ENCODE data around the gene RIMKLB. TPM values are rescaled to one million over a fixed set of nuclear protein-coding genes. Genes with fewer than 3 reads are reported as not detected.
"Not testable (repeated sequence)": the region's sequence is repeated elsewhere in the genome, so short reads cannot be mapped to it uniquely, and the experiment has no call there.

The RIMKLB gene
- total RNA-seq, 2 experiments from 2014 or later = 4.6 to 4.9 TPM

DNA sequence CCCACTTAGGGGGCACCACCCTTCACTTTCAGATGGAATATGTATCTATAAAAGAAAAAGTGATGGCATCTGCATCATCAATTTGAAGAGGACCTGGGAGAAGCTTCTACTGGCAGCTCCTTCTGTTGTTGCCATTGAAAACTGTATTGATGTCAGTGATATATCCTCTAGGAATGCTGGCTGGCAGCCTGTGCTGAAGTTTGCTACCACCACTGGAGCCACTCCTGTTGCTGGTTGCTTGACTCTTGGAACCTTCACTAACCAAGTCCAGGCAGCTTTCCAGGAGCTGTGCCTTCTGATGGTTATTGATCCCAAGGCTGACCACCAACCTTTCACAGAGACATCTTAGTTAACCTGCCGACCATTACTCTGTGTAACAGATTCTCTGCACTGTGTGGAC is 44.7 kb downstream of the RIMKLB start:
- DNase-seq = no peak
- H3K4me1 Mint-ChIP-seq (ENCODE audit: low read depth) = no peaks in the 10 kb centered on the region
- peaks cover 4% of the 10 kb centered on the region for H3K36me3 Mint-ChIP-seq
- H3K4me3 Mint-ChIP-seq = no peak overlapping the region
- no peaks in the 10 kb centered on the region for H3K27me3 Mint-ChIP-seq
- no peak overlapping the region for H3K27ac Mint-ChIP-seq
- H3K9me3 Mint-ChIP-seq = no peaks in the 10 kb centered on the region
- ChIA-PET POLR2A (no interaction called here), CTCF (interaction anchor here (0.7 kb wide), 1 partner anchor 307 kb away, joined by 4 read pairs; no protein-coding TSS in a partner anchor)
- intact Hi-C loops (cut with micrococcal nuclease) = no loop called here

DNA sequence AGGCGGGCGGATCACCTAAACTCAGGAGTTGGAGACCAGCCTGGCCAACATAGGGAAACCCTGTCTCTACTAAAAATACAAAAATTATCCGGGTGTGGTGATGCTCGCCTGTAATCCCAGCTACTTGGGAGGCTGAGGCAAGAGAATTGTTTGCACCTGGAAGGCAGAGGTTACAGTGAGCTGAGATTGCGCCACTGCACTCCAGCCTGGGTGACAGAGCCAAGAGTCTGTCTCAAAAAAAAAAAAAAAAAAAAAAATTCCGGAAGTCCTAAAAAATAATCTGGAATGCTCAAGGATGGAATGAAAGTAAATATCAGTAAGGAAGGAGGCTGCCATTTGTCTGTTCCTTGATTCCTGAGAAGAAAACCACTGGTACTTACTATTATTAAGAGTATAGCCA is 45.3 kb downstream of the RIMKLB start:
- intact Hi-C loops (cut with micrococcal nuclease); POLR2A ChIA-PET; H3K9me3 Mint-ChIP-seq; H3K4me3 Mint-ChIP-seq; H3K4me1 Mint-ChIP-seq (ENCODE audit: low read depth); H3K27ac Mint-ChIP-seq; DNase-seq; H3K27me3 Mint-ChIP-seq; H3K36me3 Mint-ChIP-seq: not testable (repeated sequence)
- CTCF ChIA-PET = interaction anchor here (0.7 kb wide), 1 partner anchor 306 kb away, joined by 4 read pairs; no protein-coding TSS in a partner anchor

DNA sequence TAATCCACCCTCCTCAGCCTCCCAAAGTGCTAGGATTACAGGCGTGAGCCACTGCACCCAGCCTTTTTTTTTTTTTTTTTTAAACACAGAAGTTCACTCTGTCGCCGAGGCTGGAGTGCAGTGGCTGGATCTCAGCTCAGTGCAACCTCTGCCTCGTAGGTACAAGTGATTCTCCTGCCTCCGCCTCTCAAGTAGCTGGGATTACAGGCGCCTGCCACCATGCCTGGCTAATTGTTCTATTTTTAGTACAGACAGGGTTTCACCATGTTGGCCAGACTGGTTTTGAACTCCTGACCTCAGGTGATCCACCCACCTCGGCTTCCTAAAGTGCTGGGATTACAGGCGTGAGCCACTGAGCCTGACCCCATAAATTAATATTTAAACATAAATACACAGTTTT is 47.8 kb downstream of the RIMKLB start:
- DNase-seq; H3K36me3 Mint-ChIP-seq; H3K4me1 Mint-ChIP-seq (ENCODE audit: low read depth); H3K27ac Mint-ChIP-seq; CTCF ChIA-PET; POLR2A ChIA-PET; H3K27me3 Mint-ChIP-seq; H3K4me3 Mint-ChIP-seq; H3K9me3 Mint-ChIP-seq; intact Hi-C loops (cut with micrococcal nuclease): not testable (repeated sequence)

GRCh38 chr12:8746046-8746445 is 48.3 kb downstream of the RIMKLB start:
- H3K36me3 Mint-ChIP-seq = no peaks in the 10 kb centered on the region
- H3K27me3 Mint-ChIP-seq = no peaks in the 10 kb centered on the region
- no peaks in the 10 kb centered on the region for H3K9me3 Mint-ChIP-seq
- H3K27ac Mint-ChIP-seq = no peak overlapping the region
- CTCF ChIA-PET = no interaction called here
- POLR2A ChIA-PET = no interaction called here
- no peak overlapping the region for H3K4me3 Mint-ChIP-seq
- H3K4me1 Mint-ChIP-seq (ENCODE audit: low read depth) = no peaks in the 10 kb centered on the region
- intact Hi-C loops (cut with micrococcal nuclease) = no loop called here
- no peak for DNase-seq

GRCh38 chr12:8760076-8760475 is 62.3 kb downstream of the RIMKLB start:
- intact Hi-C loops (cut with micrococcal nuclease); CTCF ChIA-PET; H3K4me3 Mint-ChIP-seq: not testable (repeated sequence)

GRCh38 chr12:8762701-8763100 is 64.9 kb downstream of the RIMKLB start:
- H3K4me3 Mint-ChIP-seq; H3K36me3 Mint-ChIP-seq; intact Hi-C loops (cut with micrococcal nuclease); POLR2A ChIA-PET; H3K27ac Mint-ChIP-seq; H3K4me1 Mint-ChIP-seq (ENCODE audit: low read depth); H3K27me3 Mint-ChIP-seq; H3K9me3 Mint-ChIP-seq; DNase-seq; CTCF ChIA-PET: not testable (repeated sequence)

More at GRCh38 chr12:8760076-8760475, 62.3 kb downstream of the RIMKLB start:
- H3K27ac Mint-ChIP-seq; POLR2A ChIA-PET; H3K36me3 Mint-ChIP-seq; H3K27me3 Mint-ChIP-seq; H3K9me3 Mint-ChIP-seq; DNase-seq; H3K4me1 Mint-ChIP-seq (ENCODE audit: low read depth): not testable (repeated sequence)

- CTCF ChIA-PET; H3K27me3 Mint-ChIP-seq; POLR2A ChIA-PET; DNase-seq; H3K9me3 Mint-ChIP-seq; intact Hi-C loops (cut with micrococcal nuclease); H3K4me1 Mint-ChIP-seq (ENCODE audit: low read depth); H3K36me3 Mint-ChIP-seq; H3K4me3 Mint-ChIP-seq; H3K27ac Mint-ChIP-seq: not testable (repeated sequence)
Measured at GRCh38 chr12:8766121-8766520, 68.3 kb downstream of the RIMKLB start.

DNA sequence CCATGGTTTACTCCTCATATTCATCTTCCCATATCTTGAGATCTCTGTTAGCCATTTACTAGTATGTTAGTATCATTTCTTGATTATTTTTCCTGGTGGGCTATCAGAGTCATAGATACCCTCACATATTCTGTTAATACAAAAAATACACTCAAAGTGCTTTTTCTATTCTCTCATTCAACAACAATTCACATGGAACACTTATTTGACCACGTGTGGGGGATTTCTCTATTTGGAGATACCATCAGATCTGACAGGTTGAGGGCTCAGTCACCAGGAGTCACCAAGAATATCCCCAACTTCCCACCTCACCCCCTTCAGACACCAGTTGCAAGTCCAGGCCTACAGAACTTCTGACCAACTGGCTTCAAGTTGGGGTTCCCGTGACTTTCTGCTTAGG is 72.7 kb downstream of the RIMKLB start:
- POLR2A ChIA-PET = no interaction called here
- Mint-ChIP-seq H3K4me1 (ENCODE audit: low read depth) (no peaks in the 10 kb centered on the region), H3K27me3 (no peaks in the 10 kb centered on the region), H3K27ac (no peak overlapping the region), H3K4me3 (no peak overlapping the region), H3K36me3 (peaks cover 4% of the 10 kb centered on the region), H3K9me3 (no peaks in the 10 kb centered on the region)
- DNase-seq = no peak
- CTCF ChIA-PET = no interaction called here
- intact Hi-C loops (cut with micrococcal nuclease) = no loop called here

GRCh38 chr12:8771072-8771471 is 73.3 kb downstream of the RIMKLB start:
- intact Hi-C loops (cut with micrococcal nuclease) = no loop called here
- POLR2A ChIA-PET = no interaction called here
- Mint-ChIP-seq H3K27ac (no peak overlapping the region), H3K4me1 (ENCODE audit: low read depth) (no peaks in the 10 kb centered on the region), H3K4me3 (no peak overlapping the region), H3K27me3 (no peaks in the 10 kb centered on the region), H3K9me3 (no peaks in the 10 kb centered on the region), H3K36me3 (peaks cover 4% of the 10 kb centered on the region)
- CTCF ChIA-PET = no interaction called here
- no peak for DNase-seq

- Mint-ChIP-seq H3K27ac (no peak overlapping the region), H3K27me3 (no peaks in the 10 kb centered on the region), H3K9me3 (no peaks in the 10 kb centered on the region), H3K4me3 (no peak overlapping the region), H3K4me1 (ENCODE audit: low read depth) (no peaks in the 10 kb centered on the region), H3K36me3 (peaks cover 4% of the 10 kb centered on the region)
- POLR2A ChIA-PET = no interaction called here
- DNase-seq = no peak
- CTCF ChIA-PET = no interaction called here
- intact Hi-C loops (cut with micrococcal nuclease) = no loop called here
Measured at GRCh38 chr12:8773461-8773860, 75.7 kb downstream of the RIMKLB start.

DNA sequence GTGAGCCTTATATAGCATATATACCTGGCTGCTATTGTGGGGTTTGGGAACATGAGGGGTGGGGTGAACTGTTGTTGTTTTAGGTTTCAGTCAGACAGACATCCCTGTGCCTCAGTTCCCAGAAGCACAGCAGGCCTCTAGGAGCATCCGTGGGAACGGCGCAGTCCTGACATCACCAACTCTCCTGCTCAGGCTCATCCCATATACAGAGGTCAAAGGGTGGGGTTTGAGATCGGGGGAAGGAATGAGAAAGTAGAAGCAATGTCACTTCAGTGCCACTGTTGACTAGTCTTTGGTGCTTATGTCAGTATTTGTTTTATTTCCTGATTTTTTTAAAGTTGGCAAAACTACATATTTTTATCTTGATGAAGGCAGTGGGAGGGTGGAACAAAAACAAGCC is 81.5 kb downstream of the RIMKLB start:
- Mint-ChIP-seq H3K27ac (no peak overlapping the region), H3K4me1 (ENCODE audit: low read depth) (no peaks in the 10 kb centered on the region), H3K9me3 (no peaks in the 10 kb centered on the region), H3K4me3 (no peak overlapping the region), H3K36me3 (no peaks in the 10 kb centered on the region), H3K27me3 (no peaks in the 10 kb centered on the region)
- DNase-seq = no peak
- CTCF ChIA-PET = interaction anchor here (0.6 to 1.0 kb wide), 2 partner anchors 111 to 136 kb away, joined by 3 to 4 read pairs; no protein-coding TSS in a partner anchor
- POLR2A ChIA-PET = no interaction called here
- intact Hi-C loops (cut with micrococcal nuclease) = no loop called here

DNA sequence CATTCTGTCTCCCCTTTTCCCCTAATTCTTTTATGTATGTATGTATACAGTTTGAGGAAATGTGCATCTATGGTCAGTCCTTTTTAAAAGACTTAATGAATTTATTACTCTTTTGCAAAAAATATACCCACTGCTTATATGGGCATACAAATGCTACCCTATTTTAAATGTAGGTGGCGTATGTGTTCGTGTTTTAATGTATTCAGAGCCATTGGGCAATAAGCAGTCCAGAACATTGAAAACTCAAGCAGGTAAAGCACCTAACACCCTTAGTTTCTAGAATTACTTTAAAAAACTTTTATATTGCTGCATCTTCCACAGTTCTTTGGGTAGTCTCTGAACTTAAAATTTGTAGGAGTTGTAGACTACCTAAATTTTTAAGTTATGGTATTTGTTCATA is 82.1 kb downstream of the RIMKLB start:
- H3K9me3 Mint-ChIP-seq = no peaks in the 10 kb centered on the region
- no peak overlapping the region for H3K27ac Mint-ChIP-seq
- H3K27me3 Mint-ChIP-seq = no peaks in the 10 kb centered on the region
- no peaks in the 10 kb centered on the region for H3K36me3 Mint-ChIP-seq
- no peak overlapping the region for H3K4me3 Mint-ChIP-seq
- POLR2A ChIA-PET = interaction anchor here (0.6 kb wide), 1 partner anchor 26 kb away, joined by 3 read pairs; no protein-coding TSS in a partner anchor
- CTCF ChIA-PET = no interaction called here
- no peak for DNase-seq
- intact Hi-C loops (cut with micrococcal nuclease) = no loop called here
- H3K4me1 Mint-ChIP-seq (ENCODE audit: low read depth) = no peaks in the 10 kb centered on the region

GRCh38 chr12:8780389-8780788 is 82.6 kb downstream of the RIMKLB start:
- Mint-ChIP-seq H3K4me3 (no peak overlapping the region), H3K27ac (no peak overlapping the region), H3K27me3 (no peaks in the 10 kb centered on the region), H3K4me1 (ENCODE audit: low read depth) (no peaks in the 10 kb centered on the region), H3K36me3 (no peaks in the 10 kb centered on the region), H3K9me3 (no peaks in the 10 kb centered on the region)
- ChIA-PET CTCF (no interaction called here), POLR2A (interaction anchor here (0.6 kb wide), 1 partner anchor 27 kb away, joined by 3 read pairs; no protein-coding TSS in a partner anchor)
- no peak for DNase-seq
- intact Hi-C loops (cut with micrococcal nuclease) = no loop called here

Data from activated CD4-positive, alpha-beta memory T cell treated with anti-CD3 and anti-CD28 coated beads for 36 hours (primary cell).